IPS-NIHi7 (cell line): Measurements from ENCODE around the gene PTPN7.
"Not testable (repeated sequence)": the region's sequence is repeated elsewhere in the genome, so short reads cannot be mapped to it uniquely, and the experiment has no call there.

Experiments used
- DNase-seq: peaks from one replicate; pipeline ENCODE4 v3.0.0; 2012; ENCODE audit warnings: mixed read lengths; ENCODE audit errors: extremely low spot score

PTPN7 gene

GRCh38 chr1:202167054-202167453, 6.7 kb upstream of the PTPN7 start:
- DNase-seq = not testable (repeated sequence)

GRCh38 chr1:202165942-202166843, 5.8 kb upstream of the PTPN7 start:
- DNase-seq = no peak

GRCh38 chr1:202165267-202165941, 5.0 kb upstream of the PTPN7 start:
- DNase-seq = no peak

GRCh38 chr1:202164271-202165037, 4.1 kb upstream of the PTPN7 start:
- DNase-seq = no peak

- DNase-seq = no peak
Observed at GRCh38 chr1:202163281-202164270, 3.2 kb upstream of the PTPN7 start.

- DNase-seq = no peak
Observed at GRCh38 chr1:202162418-202163280, 2.2 kb upstream of the PTPN7 start.

GRCh38 chr1:202162047-202162417, 1.6 kb upstream of the PTPN7 start:
- no peak for DNase-seq

- DNase-seq = no peak
Observed at GRCh38 chr1:202161151-202162046, 997 bp upstream of the PTPN7 start.

GRCh38 chr1:202159534-202160371, 649 bp downstream of the PTPN7 start:
- DNase-seq = no peak

GRCh38 chr1:202158810-202159533, 1.4 kb downstream of the PTPN7 start:
- no peak for DNase-seq

- DNase-seq = no peak
Observed at GRCh38 chr1:202157945-202158344, 2.5 kb downstream of the PTPN7 start.

- DNase-seq = no peak
Observed at GRCh38 chr1:202156590-202156989, 3.8 kb downstream of the PTPN7 start.

- no peak for DNase-seq
Observed at GRCh38 chr1:202155478-202156021, 4.9 kb downstream of the PTPN7 start.

GRCh38 chr1:202154766-202155477, 5.5 kb downstream of the PTPN7 start:
- DNase-seq = peak; percentile 79

- DNase-seq = no peak
Observed at GRCh38 chr1:202154148-202154765, 6.1 kb downstream of the PTPN7 start.

- no peak for DNase-seq
Observed at GRCh38 chr1:202153284-202153683, 7.1 kb downstream of the PTPN7 start.
